Occipital lobe (tissue), 2 donors: ENCODE data around the gene TTC33. TPM values are rescaled to one million over a fixed set of nuclear protein-coding genes. Genes with fewer than 3 reads are reported as not detected.
"Not testable (repeated sequence)": the region's sequence is repeated elsewhere in the genome, so short reads cannot be mapped to it uniquely, and the experiment has no call there.

Source experiments
- DNase-seq: peaks from one replicate; lab custom pipeline; 2025; lab: John Stamatoyannopoulos, UW
- total RNA-seq: library from RNA; depleted of rRNA; stranded (reverse); fragments of >200 nt; gene quantifications from one replicate; pipeline ENCODE4 v1.2.3, GENCODE V29; 2014

The TTC33 gene
- total RNA-seq, 1 donor from 2014 or later: 65.5 TPM

GRCh38 chr5:40572937-40573336 is 182.8 kb downstream of the TTC33 start:
- DNase-seq: no peak

- DNase-seq: no peak
These were observed 183.4 kb downstream of the TTC33 start for GRCh38 chr5:40572391-40572790.

DNA sequence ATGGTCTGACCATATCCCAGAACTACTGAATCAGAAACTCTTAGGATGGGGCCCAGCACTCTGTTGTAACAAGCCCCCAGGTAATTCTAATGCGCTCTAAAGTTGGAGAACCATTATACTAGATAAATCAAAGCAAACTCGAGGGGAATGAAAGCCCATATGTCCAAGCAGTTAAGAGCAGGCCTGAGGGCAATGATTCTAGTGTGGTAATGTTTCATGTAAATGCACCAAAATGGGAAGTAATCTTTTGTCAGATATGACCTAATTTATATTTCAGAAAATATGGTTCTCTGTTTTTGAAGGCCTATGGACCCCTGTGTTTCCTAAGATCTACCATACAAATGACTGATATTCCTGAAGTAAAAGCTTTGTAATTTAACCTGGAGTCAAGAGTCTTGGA is 184.0 kb downstream of the TTC33 start:
- DNase-seq: no peak

- no peak for DNase-seq
These were observed 185.2 kb downstream of the TTC33 start for GRCh38 chr5:40570408-40571129.

GRCh38 chr5:40569546-40570270 is 186.1 kb downstream of the TTC33 start:
- DNase-seq: no peak

- no peak for DNase-seq
These were observed 187.2 kb downstream of the TTC33 start for GRCh38 chr5:40568548-40568947.

- DNase-seq: not testable (repeated sequence)
These were observed 192.6 kb downstream of the TTC33 start for GRCh38 chr5:40563173-40563572.

GRCh38 chr5:40560474-40561110 is 195.2 kb downstream of the TTC33 start:
- no peak for DNase-seq

GRCh38 chr5:40559306-40559705 is 196.5 kb downstream of the TTC33 start:
- DNase-seq: no peak

GRCh38 chr5:40557501-40557900 is 198.3 kb downstream of the TTC33 start:
- DNase-seq: no peak

DNA sequence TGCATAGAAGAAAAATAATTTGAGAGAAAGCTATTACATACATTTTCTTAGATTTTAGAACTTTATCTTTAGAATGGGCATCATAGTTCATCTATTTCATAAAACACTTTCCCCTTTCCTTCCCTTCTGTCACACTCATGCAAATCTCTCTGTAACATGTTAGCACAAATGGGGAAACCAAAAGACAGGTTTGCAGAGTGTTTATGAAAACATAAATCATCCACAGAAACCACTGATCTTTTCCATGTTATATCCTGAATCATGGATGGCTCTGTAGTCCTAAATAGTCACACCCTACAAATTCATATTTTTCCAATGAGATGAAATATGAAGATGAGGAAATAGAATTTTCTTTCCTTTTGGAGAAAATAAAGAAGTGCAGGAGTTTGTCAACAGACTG is 198.9 kb downstream of the TTC33 start:
- no peak for DNase-seq

DNA sequence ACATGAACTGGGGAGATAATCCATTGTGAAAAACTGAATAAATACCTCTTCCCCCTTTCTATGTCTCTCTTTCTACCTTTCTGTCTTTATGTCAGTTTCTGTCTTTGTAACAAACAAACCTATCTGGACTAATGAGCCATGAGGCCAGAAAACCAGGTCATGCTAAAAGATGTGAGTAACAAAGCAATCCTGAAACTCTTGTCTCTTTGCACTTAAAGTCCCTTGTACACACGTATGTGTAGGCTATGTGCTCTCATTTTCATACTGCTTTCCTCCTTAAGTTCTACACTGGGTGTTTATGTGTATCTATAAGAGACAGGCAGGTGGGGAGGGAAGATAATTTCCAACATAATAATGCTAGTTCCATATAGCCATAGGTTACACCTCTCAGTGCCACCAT is 199.9 kb downstream of the TTC33 start:
- no peak for DNase-seq

DNA sequence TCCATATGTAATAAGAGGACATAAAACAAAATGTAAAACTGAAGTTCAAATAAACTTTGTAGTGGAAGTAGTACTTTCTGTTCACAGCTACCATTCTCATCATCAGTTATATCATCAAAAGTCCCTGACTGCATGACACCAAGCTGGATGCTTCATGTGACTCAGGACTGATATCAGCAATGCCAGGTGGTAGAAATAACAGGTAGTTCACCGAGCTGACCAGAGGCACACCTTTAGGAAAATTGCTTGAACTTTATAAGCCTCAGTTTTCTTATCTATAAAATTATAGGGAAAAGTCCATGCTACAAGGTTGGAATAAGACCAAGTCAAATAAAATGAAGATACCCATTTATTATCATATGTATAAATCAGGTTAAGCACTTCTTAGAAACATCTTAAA is 200.9 kb downstream of the TTC33 start:
- DNase-seq: no peak

- no peak for DNase-seq
These were observed 201.7 kb downstream of the TTC33 start for GRCh38 chr5:40554054-40554453.

GRCh38 chr5:40552981-40553380 is 202.8 kb downstream of the TTC33 start:
- no peak for DNase-seq

DNA sequence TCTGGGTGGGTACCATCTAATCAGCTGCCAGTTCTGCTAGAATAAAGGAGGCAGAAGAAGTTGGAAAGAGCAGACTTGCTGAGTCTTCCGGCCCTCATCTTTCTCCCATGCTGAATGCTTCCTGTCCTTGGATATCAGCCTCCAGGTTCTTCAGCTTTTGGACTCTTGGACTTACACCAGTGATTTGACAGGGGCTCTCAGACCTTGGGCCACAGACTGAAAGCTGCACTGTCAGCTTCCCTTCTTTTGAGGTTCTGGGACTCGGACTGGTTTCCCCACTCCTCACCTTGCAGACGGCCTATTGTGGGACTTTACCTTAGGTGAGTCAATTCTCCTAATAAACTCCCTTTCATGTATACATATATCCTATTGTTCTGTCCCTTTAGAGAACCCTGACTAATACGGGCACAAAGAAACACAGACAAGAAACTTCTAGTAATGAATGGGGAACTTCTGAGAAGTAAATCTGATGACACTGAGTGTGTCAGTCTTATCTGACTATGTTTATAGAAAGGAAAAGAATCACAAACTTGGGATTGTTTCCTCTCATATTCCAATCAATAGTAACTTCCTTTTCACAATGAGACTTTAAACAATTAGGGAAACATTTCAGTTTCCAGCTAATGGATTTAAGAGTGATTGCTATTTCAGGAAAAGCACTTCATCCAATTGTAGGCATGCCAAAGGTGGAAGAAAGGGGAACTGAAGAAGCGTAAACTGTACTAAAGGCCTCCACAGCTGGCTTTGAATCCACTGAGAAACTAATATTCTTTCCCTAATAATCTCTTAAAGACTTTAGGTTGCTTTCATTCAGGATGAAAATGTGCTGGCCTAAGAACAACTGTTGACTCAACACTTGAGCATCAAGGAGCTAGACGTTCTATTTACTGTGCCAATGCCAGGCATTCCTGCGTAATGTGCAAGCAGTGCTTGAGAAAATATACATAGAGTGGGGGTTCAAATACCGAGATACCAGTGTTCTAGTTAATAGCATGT is 204.0 kb downstream of the TTC33 start:
- no peak for DNase-seq

DNA sequence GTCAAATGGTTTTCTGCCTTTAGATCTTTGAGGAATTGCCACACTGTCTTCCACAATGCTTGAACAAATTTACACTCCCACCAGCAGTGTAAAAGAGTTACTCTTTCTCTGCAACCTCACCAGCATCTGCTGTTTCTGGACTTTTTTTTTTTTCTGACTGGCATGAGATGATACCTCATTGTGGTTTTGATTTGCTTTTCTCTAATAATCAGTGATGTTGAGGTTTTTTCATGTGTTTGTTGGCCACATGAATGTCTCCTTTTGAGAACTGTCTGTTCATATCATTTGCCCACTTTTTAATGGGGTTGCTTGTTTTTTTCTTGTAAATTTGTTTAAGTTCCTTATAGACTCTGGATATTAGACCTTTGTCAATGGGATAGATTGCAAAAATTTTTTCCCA is 205.3 kb downstream of the TTC33 start:
- no peak for DNase-seq

DNA sequence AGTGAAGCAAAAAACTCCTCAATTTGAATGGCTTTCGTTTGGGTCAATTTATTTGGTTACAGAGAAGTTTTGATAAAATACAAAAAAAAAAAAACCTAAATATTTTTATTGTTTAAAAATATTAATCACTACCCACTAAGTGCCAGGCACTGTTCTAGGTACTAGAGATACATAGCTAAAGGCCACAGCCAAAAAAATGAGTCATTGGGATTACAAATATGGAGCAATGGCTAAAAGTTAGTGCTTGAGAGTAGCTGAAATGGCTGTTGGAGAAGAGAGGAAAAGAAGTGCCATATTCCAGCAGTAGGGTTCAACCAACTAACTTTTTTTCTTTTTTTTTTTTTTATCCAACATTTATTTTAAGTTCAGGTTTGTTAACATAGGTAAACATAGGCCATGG is 206.1 kb downstream of the TTC33 start:
- no peak for DNase-seq

DNA sequence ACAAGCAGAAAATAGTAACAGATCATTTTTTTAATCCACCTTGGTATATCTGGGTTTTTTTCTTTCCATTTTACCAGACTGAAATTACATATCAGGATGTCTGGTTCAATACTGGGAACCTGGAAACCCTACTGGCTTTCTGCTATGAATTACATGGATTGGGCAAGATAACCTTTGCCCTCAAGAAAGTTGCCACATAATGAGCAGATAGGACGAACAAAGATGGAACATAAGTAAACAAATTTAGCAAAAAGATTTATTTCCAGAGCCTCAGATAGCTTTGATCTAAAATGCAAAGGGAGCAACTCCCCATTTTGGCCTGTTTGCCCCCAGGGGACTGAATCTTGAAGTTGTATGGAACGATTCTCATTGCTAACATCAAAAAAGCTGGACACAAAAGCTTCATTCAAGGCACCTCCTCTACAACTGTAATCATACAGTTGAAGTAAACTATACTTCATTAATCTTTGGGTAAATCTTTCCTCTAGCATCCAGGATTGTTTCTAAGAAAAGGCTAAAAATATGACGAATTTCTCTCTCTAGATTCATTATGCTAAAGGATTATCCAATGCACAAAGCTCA is 207.7 kb downstream of the TTC33 start:
- no peak for DNase-seq

GRCh38 chr5:40547557-40547956 is 208.2 kb downstream of the TTC33 start:
- no peak for DNase-seq

- DNase-seq: no peak
These were observed 215.5 kb downstream of the TTC33 start for GRCh38 chr5:40540301-40540700.
